Putamen (tissue), 1 donor: ENCODE data around the gene SNCAIP.

Experiments
- DNase-seq: peaks from one replicate; pipeline ENCODE4 v3.0.0-alpha.2; 2016; ENCODE audit warnings: low spot score

SNCAIP gene

GRCh38 chr5:122429545-122430318, 117.7 kb downstream of the SNCAIP start:
- DNase-seq, result no peak

GRCh38 chr5:122430319-122430586, 118.2 kb downstream of the SNCAIP start:
- DNase-seq, result no peak

GRCh38 chr5:122431298-122431697, 119.3 kb downstream of the SNCAIP start:
- DNase-seq, result no peak

GRCh38 chr5:122434205-122434970, 122.4 kb downstream of the SNCAIP start:
- peak; percentile 27 for DNase-seq

GRCh38 chr5:122435234-122435633, 123.2 kb downstream of the SNCAIP start:
- DNase-seq, result no peak

GRCh38 chr5:122435761-122436160, 123.7 kb downstream of the SNCAIP start:
- DNase-seq, result no peak

- no peak for DNase-seq
These were observed 124.6 kb downstream of the SNCAIP start for GRCh38 chr5:122436615-122437014.

GRCh38 chr5:122439645-122440044, 127.6 kb downstream of the SNCAIP start:
- no peak for DNase-seq

- DNase-seq, result no peak
These were observed 130.9 kb downstream of the SNCAIP start for GRCh38 chr5:122442938-122443337.

- no peak for DNase-seq
These were observed 132.4 kb downstream of the SNCAIP start for GRCh38 chr5:122444411-122444810.

- DNase-seq, result no peak
These were observed 133.0 kb downstream of the SNCAIP start for GRCh38 chr5:122445070-122445469.

GRCh38 chr5:122447072-122447471, 135.0 kb downstream of the SNCAIP start:
- DNase-seq, result no peak

GRCh38 chr5:122447879-122448278, 135.8 kb downstream of the SNCAIP start:
- no peak for DNase-seq

GRCh38 chr5:122454541-122454940, 142.5 kb downstream of the SNCAIP start:
- no peak for DNase-seq

GRCh38 chr5:122455939-122456338, 143.9 kb downstream of the SNCAIP start:
- DNase-seq, result no peak

- no peak for DNase-seq
These were observed 145.3 kb downstream of the SNCAIP start for GRCh38 chr5:122457178-122457826.

GRCh38 chr5:122458278-122458872, 146.3 kb downstream of the SNCAIP start:
- DNase-seq, result no peak

- DNase-seq, result no peak
These were observed 150.4 kb downstream of the SNCAIP start for GRCh38 chr5:122462486-122462885.

- DNase-seq, result no peak
These were observed 151.2 kb downstream of the SNCAIP start for GRCh38 chr5:122463221-122463620.

- no peak for DNase-seq
These were observed 152.2 kb downstream of the SNCAIP start for GRCh38 chr5:122464191-122464590.

- DNase-seq, result no peak
These were observed 153.1 kb downstream of the SNCAIP start for GRCh38 chr5:122465031-122465577.

GRCh38 chr5:122465994-122466393, 154.0 kb downstream of the SNCAIP start:
- DNase-seq, result no peak
